ENCODE results near the gene ATP6V0B.

The ATP6V0B gene

DNA sequence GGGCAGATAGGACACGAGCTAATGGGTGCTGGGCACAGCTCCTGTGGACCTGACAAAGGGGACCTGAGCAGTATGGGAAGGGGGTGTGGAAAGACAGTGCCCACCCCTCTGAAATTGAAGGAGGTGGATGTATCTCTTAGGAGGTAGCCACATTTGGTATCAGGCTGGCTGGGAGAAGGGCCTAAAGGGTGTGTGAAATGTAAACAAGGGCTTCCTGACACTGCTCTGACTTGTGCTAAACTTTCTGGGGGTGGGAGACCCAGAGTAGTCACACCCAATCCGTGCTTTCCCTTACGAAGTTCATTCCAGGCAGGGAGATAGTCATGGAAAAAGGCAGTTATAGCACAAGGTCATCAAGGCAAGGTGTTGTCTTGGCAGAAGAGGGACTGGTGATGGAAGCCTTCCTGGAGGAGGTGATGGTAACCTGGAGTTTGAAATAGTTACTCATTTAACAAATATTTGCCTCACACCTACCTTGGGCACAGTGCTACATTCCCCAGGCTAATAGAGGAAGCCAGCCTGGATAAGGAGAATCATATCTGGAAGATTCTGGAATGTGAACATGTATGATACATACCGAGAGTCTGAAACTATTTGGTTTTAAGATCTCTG is 11.3 kb downstream of the ATP6V0B start:
- DNase-seq (ENCODE audit: low read depth), result no peak

DNA sequence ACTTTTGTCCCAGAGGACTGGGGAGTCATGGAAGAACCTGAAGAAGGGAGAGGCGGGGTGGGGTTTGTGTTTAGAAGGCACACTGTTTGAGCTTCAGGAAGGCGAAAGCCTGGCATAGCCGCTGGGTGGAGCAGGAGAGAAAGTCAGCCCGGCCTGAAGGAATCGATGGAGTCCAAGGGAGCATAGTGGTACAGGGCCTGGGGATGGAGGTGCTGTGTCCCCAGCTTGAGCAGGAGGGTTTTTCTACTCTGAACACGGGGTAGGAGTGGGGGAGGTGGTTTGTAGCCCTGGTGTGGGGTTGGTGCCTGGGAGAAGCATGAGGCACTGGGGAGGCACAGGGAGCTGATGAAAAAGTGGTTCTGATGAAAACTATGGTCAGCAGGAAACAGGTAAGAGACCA is 12.0 kb downstream of the ATP6V0B start:
- DNase-seq (ENCODE audit: low read depth), result no peak

DNA sequence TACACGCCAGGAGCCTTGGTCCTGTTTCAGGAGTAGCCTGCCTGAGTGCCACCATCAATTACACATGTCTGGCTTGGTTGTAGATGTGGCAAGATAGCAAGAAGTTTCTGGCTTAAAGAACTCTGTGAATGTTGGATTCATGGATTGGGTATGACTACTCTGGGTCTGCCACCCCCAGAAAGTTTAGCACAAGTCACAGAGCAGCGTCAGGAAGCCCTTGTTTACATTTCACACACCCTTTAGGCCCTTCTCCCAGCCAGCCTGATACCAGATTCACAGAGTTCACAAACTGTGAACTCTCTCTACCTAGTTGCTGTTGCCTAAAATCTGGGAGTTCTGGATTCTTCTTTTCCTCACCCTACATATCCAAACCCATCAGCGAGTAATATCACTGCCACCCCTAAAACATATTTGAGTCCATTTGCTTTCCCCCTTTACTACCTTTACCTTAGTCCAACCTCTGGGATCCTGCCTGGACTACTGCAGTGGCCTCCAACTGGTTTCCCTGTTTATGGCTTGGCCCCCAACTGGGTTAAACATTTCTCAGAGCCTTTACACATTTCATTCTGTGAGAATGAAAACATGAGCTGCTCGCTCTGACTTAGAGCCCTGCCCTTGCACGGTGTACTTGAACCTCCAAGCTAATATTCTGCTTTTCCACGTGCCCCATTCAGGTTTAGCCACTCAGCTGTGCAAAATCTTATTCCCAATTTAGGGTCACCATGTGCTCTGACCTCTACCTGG is 12.6 kb downstream of the ATP6V0B start:
- DNase-seq (ENCODE audit: low read depth), result no peak

DNA sequence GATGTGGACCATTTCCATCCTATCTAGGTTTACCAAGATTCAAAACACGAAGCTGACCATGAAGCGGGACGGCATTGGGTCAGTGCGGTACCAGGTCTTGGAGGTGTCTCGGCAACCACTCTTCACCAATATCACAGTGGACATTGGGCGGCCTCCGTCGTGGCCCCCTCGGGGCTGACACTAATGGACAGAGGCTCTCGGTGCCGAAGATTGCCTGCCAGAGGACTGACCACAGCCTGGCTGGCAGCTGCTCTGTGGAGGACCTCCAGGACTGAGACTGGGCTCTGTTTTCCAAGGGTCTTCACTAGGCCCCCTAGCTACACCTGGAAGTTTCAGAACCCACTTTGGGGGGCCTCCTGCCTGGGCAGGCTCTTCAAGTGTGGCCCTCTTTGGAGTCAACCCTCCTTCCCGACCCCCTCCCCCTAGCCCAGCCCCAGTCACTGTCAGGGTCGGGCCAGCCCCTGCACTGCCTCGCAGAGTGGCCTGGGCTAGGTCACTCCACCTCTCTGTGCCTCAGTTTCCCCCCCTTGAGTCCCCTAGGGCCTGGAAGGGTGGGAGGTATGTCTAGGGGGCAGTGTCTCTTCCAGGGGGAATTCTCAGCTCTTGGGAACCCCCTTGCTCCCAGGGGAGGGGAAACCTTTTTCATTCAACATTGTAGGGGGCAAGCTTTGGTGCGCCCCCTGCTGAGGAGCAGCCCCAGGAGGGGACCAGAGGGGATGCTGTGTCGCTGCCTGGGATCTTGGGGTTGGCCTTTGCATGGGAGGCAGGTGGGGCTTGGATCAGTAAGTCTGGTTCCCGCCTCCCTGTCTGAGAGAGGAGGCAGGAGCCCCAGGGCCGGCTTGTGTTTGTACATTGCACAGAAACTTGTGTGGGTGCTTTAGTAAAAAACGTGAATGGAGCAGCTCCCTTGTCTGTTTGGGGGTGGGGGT is 15.8 kb downstream of the ATP6V0B start:
- DNase-seq (ENCODE audit: low read depth), result no peak

DNA sequence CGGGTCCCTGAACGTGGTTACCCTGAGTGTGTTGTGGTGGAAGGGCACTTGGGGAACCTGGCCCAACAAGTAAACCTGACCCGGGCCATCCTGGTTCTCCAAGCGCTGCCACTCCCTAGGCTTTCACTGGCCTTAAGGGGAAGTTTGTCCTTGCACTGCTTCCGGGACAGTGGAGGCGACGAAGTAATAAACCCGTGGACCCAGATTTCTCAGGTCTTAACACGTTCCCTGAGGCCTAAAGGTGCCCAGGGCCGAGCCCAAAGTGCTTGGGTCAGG is 16.4 kb downstream of the ATP6V0B start:
- DNase-seq (ENCODE audit: low read depth), result no peak

DNA sequence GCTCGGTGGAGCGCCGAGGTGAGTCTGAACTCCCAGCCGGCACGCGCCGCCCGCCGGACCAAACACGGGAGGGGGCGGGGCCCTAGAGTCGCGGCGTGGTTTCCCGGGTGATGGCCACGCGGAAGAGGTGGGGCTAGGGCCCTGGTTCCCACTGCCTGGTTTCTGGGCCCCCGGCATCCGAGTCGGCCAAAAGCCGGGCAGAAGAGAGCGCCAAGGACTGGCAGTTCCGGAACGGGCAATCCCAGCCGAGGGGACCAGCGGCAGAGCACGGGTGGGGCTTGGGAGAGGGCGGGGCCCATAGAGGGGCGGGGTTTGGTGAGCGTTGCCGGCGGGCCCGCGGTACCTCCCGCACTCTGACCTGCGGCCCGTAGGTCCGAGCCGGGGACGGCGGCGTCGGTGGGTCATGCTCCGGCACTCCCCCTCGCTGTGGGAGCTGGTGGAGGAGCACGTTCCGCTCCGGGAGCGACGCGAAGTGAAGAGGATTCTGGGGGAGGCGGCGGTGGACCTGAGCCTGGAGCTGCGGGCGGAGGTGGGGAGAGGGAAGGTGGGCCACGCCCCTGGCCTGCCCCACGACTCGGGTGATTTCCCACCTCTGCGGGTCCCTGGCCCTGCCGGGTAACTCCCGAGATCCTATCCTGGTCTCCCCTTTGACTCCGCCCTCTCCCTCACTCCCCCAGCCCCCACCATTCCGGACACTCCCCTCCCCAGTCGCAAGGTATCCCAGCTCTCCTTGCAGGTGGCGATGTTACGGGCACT is 16.9 kb downstream of the ATP6V0B start, which contains the start of gene CCDC24:
Gene CCDC24 (plus strand): TSS at position 124 of the 756 bp plus-strand sequence. CDS start 280 bp downstream, at position 404.
- DNase-seq (ENCODE audit: low read depth), result peak; percentile 78

DNA sequence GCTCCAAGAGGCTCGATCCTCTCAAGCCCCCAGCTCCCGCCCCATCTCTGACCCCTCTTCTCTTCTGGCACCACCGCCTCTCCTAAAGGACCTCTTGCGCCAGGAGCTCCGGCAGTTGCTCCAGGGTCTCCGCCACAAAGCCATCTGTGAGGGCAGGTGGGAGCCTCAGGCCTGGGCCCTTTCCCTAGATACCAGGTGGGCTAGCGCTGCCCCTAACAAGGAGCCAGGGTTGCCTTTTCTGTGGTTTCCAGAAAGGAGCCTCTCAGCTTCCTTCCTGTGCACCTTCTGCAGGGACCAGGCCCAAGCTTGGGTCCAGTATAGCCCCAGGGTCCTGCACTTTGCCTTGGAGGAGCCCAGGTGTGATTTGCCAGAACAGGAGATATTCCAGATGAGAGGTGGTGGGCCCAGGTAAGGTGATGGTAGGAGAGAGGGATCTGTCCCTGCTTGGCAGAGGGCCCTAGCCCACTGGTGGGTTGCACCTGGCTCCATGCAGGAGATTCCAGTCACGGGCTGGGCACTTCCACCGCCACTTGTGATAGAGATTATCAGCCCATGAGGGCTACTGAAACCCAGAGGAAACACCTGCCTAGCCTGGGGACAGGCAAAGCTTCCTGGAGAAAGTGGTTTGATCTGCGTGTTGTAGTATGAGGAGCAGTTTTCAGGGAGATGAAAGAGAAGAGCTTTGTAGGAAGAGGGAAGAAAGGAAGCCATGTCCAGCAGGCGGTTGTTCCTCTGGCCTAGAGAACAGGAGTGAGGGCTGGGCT is 17.7 kb downstream of the ATP6V0B start:
- no peak for DNase-seq (ENCODE audit: low read depth)

DNA sequence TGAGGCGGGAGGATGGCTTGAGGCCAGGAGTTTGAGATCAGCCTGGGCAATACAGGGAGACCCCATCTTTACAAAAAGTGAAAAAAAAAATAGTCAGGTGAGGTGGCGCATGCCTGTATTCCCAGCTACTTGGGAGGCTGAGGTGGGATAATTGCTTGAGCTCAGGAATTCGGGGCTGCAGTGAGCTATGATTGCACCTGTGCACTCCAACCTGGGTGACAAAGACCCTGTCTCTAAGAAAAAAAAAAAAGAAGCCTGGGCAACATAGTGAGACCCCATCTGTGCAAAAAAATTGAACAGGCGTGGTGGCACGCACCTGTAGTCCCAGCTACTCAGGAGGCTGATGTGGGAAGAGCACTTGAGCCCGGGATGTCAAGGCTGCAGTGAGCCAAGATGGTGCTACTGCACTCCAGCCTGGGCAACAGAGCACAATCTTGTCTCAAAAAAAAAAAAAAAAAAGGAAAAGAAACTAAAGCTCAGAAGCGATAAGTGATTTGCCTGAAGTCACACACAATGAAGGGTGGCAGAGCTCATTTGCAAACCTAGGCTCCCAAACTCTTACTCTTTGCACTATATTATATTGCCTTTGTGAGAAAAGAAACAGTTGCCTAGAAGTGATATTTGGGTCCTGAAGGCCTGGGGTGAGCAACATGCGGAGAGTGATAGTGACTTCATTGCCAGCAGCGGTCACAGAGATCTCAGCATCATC is 18.6 kb downstream of the ATP6V0B start:
- no peak for DNase-seq (ENCODE audit: low read depth)

DNA sequence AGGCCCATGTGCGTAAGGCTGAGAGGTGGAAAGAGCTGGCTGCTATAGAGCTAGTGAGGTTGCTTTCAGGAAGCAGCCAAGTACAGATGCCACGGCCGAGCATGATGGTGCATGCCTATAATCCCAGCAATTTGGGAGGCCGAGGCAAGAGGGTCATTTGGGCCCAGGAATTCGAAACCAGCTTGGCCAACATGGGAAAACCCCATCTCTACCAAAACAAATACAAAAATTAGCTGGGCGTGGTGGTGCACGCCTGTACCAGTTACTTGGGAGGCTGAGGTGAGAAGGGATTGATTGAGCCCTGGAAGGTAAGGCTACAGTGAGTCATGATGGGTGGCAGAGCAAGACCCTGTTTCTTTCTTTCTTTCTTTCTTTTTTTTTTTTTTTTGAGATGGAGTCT is 19.3 kb downstream of the ATP6V0B start:
- no peak for DNase-seq (ENCODE audit: low read depth)

DNA sequence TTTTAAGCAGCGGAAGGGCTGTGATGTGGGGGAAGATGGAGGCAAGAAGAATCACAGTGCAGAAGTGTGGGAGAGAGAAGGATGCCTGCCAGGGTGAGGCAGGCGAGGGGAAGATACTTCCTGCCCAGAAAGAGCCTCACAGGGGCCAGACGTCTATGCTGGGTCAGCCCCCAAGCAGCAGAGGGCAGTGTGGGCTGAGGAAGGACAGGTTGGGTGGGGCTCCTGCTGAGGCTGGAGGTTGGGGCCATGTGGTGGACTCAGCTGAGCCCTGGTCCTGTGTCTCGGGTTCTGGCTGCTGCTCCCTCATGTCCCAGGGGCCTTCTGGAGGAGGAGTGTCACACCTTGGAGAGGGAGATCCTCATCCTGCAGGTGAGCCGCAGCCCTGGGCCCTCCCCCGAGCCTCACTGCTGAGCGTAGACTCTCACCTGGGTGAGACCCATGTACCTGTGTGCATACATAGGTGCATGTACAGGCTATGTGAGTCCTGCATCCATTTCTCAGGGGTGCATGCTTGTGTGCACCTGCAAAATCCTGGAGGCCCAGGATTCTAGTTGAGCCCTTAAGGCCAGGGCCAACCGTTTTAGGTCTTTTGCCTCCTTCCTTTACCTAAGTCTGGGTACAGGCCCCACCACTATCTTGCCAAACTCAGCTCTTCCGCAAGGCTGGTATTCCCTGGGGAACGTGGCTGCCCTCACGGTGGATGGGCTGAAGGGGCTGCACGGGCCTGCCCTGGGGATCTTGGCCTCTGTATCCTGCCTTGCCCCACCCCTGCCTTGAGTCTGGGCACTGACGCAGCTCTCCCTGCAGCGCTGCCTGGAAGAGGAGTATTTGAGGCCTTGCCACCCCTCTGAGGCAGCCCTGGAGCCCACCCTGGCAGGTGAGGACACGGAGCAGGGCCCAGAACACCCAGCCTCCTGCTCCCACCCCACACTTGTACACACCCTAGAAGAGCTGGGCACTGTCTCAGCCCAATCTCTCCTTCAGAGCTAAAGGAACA is 20.3 kb downstream of the ATP6V0B start:
- DNase-seq (ENCODE audit: low read depth), result no peak

DNA sequence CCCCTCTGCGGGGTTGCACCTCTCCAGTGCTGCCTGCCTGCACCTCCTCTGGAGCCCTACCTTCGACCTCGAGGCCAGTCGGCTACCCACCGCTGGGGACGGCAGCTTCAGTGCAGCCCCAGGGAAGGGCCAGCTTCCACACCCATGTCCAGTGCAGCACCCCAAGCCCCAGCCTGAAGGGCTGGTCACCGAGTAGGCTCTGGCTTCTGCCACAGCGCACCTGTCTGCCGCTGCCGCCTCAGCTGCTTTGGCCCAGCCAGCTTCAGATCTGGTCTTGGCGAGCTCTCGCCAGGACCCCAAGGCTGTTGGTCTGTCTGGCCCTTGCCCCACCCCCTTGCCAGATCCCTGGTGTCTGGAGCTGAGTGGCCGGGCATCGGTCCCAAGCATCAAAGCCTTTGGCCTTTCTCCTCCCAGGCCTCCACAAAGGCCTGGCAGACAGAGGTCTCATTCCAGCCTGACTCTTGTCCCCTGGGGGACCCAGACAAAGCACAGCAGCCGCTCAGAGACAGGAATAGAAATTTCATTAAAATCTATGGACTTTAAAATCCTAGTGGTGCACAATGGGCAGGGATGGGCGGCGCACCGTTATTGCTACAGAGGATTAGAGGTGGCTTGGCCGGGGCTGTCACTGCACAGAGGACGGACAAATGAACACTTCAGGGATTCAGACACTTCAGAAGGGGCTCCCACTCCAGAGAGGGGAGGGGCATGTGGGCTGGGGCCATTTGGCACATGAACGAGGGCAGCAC is 21.4 kb downstream of the ATP6V0B start:
- no peak for DNase-seq (ENCODE audit: low read depth)

DNA sequence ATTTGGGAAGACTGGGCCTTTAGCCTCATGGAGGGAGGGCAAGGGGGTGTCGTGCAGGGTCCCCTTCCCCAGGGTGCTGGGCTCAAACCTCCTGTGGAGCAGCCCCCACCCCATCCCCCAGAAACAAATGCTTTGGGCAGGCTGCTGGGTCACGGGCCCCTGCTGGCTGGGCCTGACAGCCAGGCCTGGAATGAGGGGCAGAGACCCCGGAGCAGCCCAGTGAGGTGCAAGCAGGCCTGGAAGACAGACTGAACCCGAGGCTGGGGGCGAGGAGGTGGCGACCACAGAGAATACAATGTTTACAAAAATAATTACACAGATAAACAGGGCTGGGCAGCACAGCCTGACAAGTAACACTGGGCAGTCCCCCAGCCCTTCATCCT is 22.0 kb downstream of the ATP6V0B start:
- no peak for DNase-seq (ENCODE audit: low read depth)

DNA sequence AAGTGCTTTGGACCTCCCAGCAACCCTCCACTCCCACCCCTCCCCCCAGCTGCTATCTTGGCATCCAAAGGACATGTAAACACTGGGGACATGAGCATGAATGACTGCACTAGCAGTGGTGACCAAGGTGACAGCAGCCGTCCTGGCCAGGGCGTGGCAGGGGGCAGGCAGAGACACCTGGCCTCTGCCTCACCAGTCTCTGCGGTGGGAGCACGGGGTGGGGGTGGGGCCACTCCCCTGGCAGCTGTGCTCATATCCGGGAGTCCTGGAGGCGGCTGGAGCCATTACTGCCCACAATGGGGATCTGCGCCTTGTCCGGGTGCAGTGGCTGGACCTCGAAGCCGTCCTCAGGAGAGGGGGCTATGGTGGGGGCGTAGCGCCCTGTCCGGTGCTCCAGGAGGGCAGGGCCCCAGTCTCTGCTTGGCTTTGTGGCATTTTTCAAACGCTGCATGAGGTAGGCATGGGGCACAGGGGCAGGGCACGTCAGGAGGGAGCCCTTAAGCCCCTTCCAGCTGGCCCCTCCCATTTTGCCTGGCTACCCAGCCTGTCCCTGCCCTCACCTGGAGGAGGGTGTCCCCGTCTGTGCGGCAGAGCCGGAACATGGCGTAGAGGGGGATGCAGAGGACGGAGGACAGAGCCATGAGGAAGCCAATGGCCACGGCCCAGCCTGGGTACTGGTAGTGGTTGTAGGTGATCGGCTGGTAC is 22.7 kb downstream of the ATP6V0B start:
- no peak for DNase-seq (ENCODE audit: low read depth)

DNA sequence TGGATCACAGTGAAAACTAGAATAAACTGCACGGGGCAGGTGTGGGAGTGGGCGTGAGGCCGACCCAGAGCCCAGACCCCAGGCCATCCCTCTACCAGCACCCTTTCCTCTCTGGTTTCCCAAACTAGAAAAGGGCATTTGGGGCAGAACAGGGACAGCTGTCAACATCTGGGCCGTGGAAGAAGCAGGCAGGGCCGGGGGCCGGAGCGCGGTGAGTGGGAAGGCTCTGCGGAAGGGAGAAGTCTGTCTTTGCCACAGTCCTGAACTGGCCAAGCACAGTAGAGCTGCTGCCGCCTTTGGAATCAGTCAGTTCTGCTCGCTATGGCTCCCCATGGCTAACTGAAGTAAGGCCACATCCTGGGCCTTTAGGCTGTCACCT is 23.2 kb downstream of the ATP6V0B start:
- DNase-seq (ENCODE audit: low read depth), result no peak

DNA sequence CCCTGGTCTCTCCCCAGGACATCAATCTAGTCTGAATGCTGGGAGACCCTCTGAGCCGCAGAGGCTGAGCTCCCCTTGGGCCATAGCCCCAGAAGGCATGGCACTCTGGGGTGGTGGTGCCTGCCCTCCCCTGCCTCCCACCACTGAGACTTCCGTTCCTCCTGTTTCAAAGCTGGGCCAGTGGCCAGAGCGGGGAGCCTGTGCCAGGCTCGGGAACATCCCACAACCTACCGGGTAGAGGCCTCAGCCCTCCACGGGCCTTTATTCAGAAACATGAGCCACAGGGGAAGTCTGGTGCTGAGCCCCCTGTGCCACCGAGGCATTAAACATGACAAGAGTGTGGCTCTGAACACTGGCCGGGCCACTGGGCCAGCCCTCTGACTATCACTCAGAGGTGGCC is 24.7 kb downstream of the ATP6V0B start:
- DNase-seq (ENCODE audit: low read depth), result no peak

DNA sequence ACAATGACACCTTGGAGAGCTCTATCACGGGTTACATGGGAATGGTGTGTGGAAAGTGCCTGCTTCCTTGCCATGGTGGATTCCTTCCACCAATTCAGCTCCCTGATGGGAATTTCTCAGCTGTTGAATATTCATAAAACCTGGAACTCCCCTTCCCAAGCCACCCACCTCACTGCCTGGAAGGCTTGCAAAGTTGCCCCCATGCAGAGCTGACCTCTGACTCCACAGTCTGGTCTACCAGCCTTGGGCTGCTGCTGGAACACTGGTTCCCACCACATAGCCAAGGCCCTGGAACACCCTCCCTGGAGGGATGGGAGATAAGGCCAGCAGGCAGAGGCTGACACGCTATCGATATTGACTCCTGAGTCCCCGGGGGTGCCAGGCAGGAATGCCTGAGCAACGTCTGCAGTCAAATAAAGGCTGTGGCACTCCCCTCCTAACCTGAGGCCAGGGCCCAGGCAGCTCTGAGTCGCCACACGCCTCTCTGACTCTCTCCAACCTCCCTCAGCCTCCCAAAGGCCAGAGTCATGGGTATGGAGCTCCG is 25.4 kb downstream of the ATP6V0B start:
- no peak for DNase-seq (ENCODE audit: low read depth)

DNA sequence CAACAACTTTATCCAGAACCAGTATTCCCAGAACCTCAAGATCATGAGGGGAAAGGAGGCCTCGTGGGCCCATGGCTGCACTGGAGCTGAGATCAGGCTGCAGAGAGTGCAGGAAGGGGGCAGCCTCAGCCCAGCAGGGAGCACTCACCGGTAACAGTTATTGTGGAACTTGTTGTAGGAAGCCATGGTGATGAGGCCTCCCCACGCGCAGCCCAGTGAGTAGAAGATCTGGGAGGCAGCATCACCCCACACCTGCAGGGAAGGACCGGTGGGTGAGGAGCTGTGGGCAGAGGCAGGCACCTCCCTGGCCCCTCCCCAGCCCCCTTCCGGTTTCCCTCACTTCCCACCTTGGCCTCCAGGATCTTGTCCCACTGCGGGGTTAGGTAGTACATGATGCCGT is 27.4 kb downstream of the ATP6V0B start:
- no peak for DNase-seq (ENCODE audit: low read depth)

DNA sequence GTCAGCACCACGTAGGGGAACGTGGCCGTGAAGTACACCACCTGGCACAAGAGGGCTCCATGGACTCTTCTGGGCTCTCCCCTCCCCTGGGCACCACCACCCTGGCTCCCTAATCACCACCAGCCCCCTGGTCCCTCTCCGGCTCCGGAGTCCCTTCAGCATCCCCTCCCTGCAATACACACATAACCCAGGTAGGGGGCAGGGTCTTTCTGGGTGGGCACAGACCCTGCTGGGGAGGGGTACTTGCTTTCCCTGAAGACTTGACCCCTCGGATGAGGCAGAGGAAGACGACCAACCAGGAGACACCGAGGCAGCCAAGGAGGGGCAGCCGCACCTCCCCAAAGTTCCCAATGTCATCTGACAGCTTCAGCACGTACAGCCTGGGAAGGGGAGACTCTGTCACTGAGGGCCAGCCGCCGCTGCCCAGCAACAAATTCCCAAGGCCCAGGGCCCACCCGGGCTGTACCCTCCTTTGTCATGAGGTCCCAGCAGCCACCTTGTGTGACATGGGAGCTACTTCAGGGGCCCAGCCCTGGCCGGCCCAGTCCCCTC is 27.9 kb downstream of the ATP6V0B start:
- no peak for DNase-seq (ENCODE audit: low read depth)

All from HS-27A (cell line).